Smooth muscle cell (in vitro differentiated cells): ENCODE measurements around the gene CA12. TPM values are rescaled to one million over a fixed set of nuclear protein-coding genes. Genes with fewer than 3 reads are reported as not detected.

Experiments
- DNase-seq: peaks from one replicate; lab custom pipeline; 2025; ENCODE audit not compliant: unreplicated experiment; lab: John Stamatoyannopoulos, UW
- H2AFZ ChIP-seq: fragments of 200-600 bp; sonication (generic); 2 replicates; pipeline ENCODE4 v1.6.0; 2016; ENCODE audit warnings: antibody characterized with exemption, low read depth, mild to moderate bottlenecking
- H3F3A ChIP-seq: fragments of 200-600 bp; sonication (generic); 2 replicates; pipeline ENCODE4 v1.6.0; 2017; ENCODE audit warnings: antibody characterized with exemption, low read depth
- H3K27ac ChIP-seq: fragments of 200-600 bp; sonication (generic); 2 replicates; pipeline ENCODE4 v1.5.1; 2016; ENCODE audit warnings: low read depth, mild to moderate bottlenecking
- H3K27me3 ChIP-seq: fragments of 200-600 bp; sonication (generic); 2 replicates; pipeline ENCODE4 v1.6.1; 2016; ENCODE audit warnings: low read depth, mild to moderate bottlenecking
- H3K36me3 ChIP-seq: fragments of 200-600 bp; sonication (generic); 2 replicates; pipeline ENCODE4 v1.5.1; 2016; ENCODE audit warnings: low read depth
- H3K4me1 ChIP-seq: fragments of 200-600 bp; sonication (generic); 2 replicates; pipeline ENCODE4 v1.5.1; 2016; ENCODE audit warnings: low read depth
- H3K4me2 ChIP-seq: fragments of 200-600 bp; sonication (generic); 2 replicates; pipeline ENCODE4 v1.6.0; 2016; ENCODE audit warnings: mild to moderate bottlenecking
- H3K4me3 ChIP-seq: fragments of 200-600 bp; sonication (generic); 2 replicates; pipeline ENCODE4 v1.5.1; 2016; ENCODE audit warnings: mild to moderate bottlenecking
- H3K79me2 ChIP-seq: fragments of 200-600 bp; sonication (generic); 2 replicates; pipeline ENCODE4 v1.6.0; 2016; ENCODE audit warnings: low read depth, mild to moderate bottlenecking
- H3K9ac ChIP-seq: fragments of 200-600 bp; sonication (generic); 2 replicates; pipeline ENCODE4 v1.6.0; 2016; ENCODE audit warnings: low read depth
- H3K9me3 ChIP-seq: fragments of 200-600 bp; sonication (generic); replicated peaks from 2 replicates; pipeline ENCODE4 v1.5.1; 2016; ENCODE audit warnings: low read depth
- H4K20me1 ChIP-seq: fragments of 200-600 bp; sonication (generic); 2 replicates; pipeline ENCODE4 v1.6.0; 2016; ENCODE audit warnings: low read depth
- CTCF ChIP-seq: fragments of 200-600 bp; sonication (generic); IDR thresholded peaks from 2 replicates; pipeline ENCODE4 v1.5.1; 2017; ENCODE audit warnings: borderline replicate concordance, mild to moderate bottlenecking, antibody characterized with exemption; ENCODE audit not compliant: insufficient read depth, poor library complexity, severe bottlenecking
- WGBS: methylation state at CpG from one replicate; pipeline ENCODE4 v1.1.7; 2016; ENCODE audit warnings: low lambda C conversion rate; 5-methylcytosine and 5-hydroxymethylcytosine counted together
- polyA plus RNA-seq: library from polyadenylated mRNA; unstranded; fragments of >200 nt; fragmentation: Nextera tagmentation; extraction: Ambion mirVana; gene quantifications from 2 replicates; pipeline ENCODE4 v1.2.1, GENCODE V29; 2016
- total RNA-seq: library from RNA; depleted of rRNA; stranded (reverse); fragments of >200 nt; gene quantifications from 2 replicates; pipeline ENCODE4 v1.2.3, GENCODE V29; 2014

Gene CA12
- total and polyA plus RNA-seq, 2 experiments from 2014 or later = 13.5 to 14.0 TPM

- no peak overlapping the region for H3K27ac ChIP-seq
- no peak overlapping the region for H2AFZ ChIP-seq
- H3K4me1 ChIP-seq = no peaks in the 10 kb centered on the region
- no peaks in the 10 kb centered on the region for H3K27me3 ChIP-seq
- no peak for TF ChIP-seq CTCF
- no peaks in the 10 kb centered on the region for H3K9me3 ChIP-seq
- no peak overlapping the region for H3K4me2 ChIP-seq
- H3F3A ChIP-seq = peaks cover 11% of the 10 kb centered on the region
- no peaks in the 10 kb centered on the region for H3K79me2 ChIP-seq
- H4K20me1 ChIP-seq = no peaks in the 10 kb centered on the region
- DNase-seq = no peak
- no peak overlapping the region for H3K4me3 ChIP-seq
- H3K36me3 ChIP-seq = no peaks in the 10 kb centered on the region
- no peak overlapping the region for H3K9ac ChIP-seq
- 87% methylated on average over 11 of the region's 11 CpGs for WGBS
Measured at GRCh38 chr15:63403254-63403945, 21.8 kb upstream of the CA12 start.

DNA sequence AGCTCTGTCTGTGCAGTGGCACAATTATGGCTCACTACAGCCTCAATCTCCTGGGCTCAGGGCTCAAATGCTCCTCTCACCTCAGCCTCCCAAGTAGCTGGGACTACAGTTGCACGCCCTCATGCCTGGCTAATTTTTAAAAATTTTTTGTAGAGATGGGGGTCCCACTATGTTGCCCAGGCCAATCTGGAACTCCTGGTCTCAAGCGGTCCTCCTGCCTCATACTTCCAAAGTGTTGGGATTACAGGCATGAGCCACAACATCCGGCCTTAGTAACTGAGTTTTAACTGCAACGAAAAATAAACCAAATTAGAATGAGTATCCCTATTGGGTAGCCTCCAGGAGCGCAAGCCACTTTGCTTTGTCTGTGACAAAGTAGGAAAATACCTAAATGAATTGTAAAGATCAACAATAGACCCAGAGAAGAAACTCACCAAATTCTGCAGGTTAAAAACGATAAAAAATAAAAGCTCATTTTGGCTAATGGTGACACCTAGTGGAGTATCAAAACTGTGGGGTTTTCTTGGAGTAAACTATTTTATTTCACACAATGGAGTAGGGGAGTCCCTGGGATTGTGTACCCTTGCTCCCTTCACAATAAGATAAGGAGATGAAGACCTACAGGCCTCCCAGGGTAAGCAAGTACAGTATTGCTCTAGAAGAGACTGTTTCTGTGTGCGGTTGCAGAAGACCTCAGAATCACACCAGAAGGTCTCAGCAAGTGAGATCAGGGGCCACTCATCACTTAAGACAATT is 21.0 kb upstream of the CA12 start:
- TF ChIP-seq CTCF = peak; percentile 58
- H3K27ac ChIP-seq = no peak overlapping the region

GRCh38 chr15:63401714-63402497 is 20.3 kb upstream of the CA12 start:
- Histone ChIP-seq H4K20me1 (no peaks in the 10 kb centered on the region), H2AFZ (no peak overlapping the region), H3K27me3 (no peaks in the 10 kb centered on the region), H3F3A (peaks cover 6% of the 10 kb centered on the region), H3K4me3 (no peak overlapping the region), H3K4me2 (no peak overlapping the region), H3K79me2 (no peaks in the 10 kb centered on the region), H3K9ac (no peak overlapping the region), H3K27ac (no peak overlapping the region), H3K9me3 (no peaks in the 10 kb centered on the region), H3K36me3 (no peaks in the 10 kb centered on the region), H3K4me1 (no peaks in the 10 kb centered on the region)
- WGBS = 93% methylated on average over 5 of the region's 5 CpGs
- DNase-seq = no peak
- TF ChIP-seq CTCF = no peak

More for the DNA sequence above, 21.0 kb upstream of the CA12 start:
- no peaks in the 10 kb centered on the region for H4K20me1 ChIP-seq
- H3K4me2 ChIP-seq = no peak overlapping the region
- no peak overlapping the region for H2AFZ ChIP-seq
- no peak overlapping the region for H3K4me3 ChIP-seq
- DNase-seq = no peak
- H3K79me2 ChIP-seq = no peaks in the 10 kb centered on the region
- no peaks in the 10 kb centered on the region for H3K9me3 ChIP-seq
- 58% methylated on average over 7 of the region's 7 CpGs for WGBS
- no peaks in the 10 kb centered on the region for H3K27me3 ChIP-seq
- no peak overlapping the region for H3K9ac ChIP-seq
- H3F3A ChIP-seq = peaks cover 11% of the 10 kb centered on the region
- no peaks in the 10 kb centered on the region for H3K36me3 ChIP-seq
- no peaks in the 10 kb centered on the region for H3K4me1 ChIP-seq
